IMR-90 (cell line): ENCODE measurements around the gene LYSMD2. TPM values are rescaled to one million over a fixed set of nuclear protein-coding genes. Genes with fewer than 3 reads are reported as not detected.
A peak's percentile ranks its signal among the peaks of the same experiment; 100 is the strongest.

Experiments used
- ATAC-seq: fragments of 200-7000 bp; cut with Tn5 transposase; 2 replicates; pipeline ENCODE4 v1.9.1; 2020; ENCODE audit warnings: low read depth, mild to moderate bottlenecking, moderate library complexity
- BruUV-seq: library from RNA; stranded (reverse); fragments of 400-500 nt; replicated peaks from 2 replicates; lab custom pipeline; 2021; lab: Mats Ljungman, UMichigan
- CTCF ChIA-PET: fragments of 300-600 bp; formaldehyde crosslinking; extraction: SDS; loops from one replicate; lab custom pipeline; 2021; ENCODE audit warnings: antibody characterized with exemption; lab: Yijun Ruan, JAX
- POLR2A ChIA-PET: fragments of 300-600 bp; sonication (Branson Sonifier 250); formaldehyde crosslinking; loops from one replicate; lab custom pipeline; 2022; ENCODE audit warnings: antibody characterized with exemption; ENCODE audit not compliant: unreplicated experiment; lab: Charles Lee
- DNase-seq: peaks from one replicate; pipeline ENCODE4 v3.0.0; 2013
- H2AFZ ChIP-seq: replicated peaks from 2 replicates; pipeline ENCODE3; 2013; ENCODE audit warnings: low read length, mild to moderate bottlenecking; ENCODE audit not compliant: poor library complexity
- H2AK5ac ChIP-seq: 2 replicates; pipeline ENCODE4 v1.6.1; 2013; ENCODE audit warnings: low read depth, low read length, inconsistent platforms
- H2AK9ac ChIP-seq: replicated peaks from 2 replicates; pipeline ENCODE3; 2013; ENCODE audit warnings: mild to moderate bottlenecking, low read depth, low read length, moderate library complexity; ENCODE audit not compliant: poor library complexity
- H2BK120ac ChIP-seq: 2 replicates; pipeline ENCODE4 v1.6.1; 2013; ENCODE audit warnings: low read depth, low read length, inconsistent platforms
- H2BK15ac ChIP-seq: 3 replicates; pipeline ENCODE4 v1.6.1; 2013; ENCODE audit warnings: low read depth, low read length, inconsistent platforms
- H2BK20ac ChIP-seq: 2 replicates; pipeline ENCODE4 v1.6.1; 2013; ENCODE audit warnings: low read depth, mild to moderate bottlenecking, inconsistent platforms, low read length, moderate library complexity
- H2BK5ac ChIP-seq: 2 replicates; pipeline ENCODE4 v1.6.1; 2013; ENCODE audit warnings: mild to moderate bottlenecking, low read depth, low read length, inconsistent platforms; ENCODE audit not compliant: poor library complexity, severe bottlenecking
- H3K14ac ChIP-seq: replicated peaks from 2 replicates; pipeline ENCODE4 v1.6.1; 2013; ENCODE audit warnings: low read depth, low read length, inconsistent platforms
- H3K18ac ChIP-seq: 2 replicates; pipeline ENCODE4 v1.6.1; 2013; ENCODE audit warnings: low read depth, low read length, control low read depth
- H3K23ac ChIP-seq: 2 replicates; pipeline ENCODE4 v1.6.1; 2013; ENCODE audit warnings: low read depth, low read length, inconsistent platforms
- H3K27ac ChIP-seq: 2 replicates; pipeline ENCODE4 v1.5.1; 2013; ENCODE audit warnings: mild to moderate bottlenecking, control low read depth, low read length; ENCODE audit not compliant: insufficient read depth
- H3K27me3 ChIP-seq: 2 replicates; pipeline ENCODE4 v1.6.1; 2013; ENCODE audit warnings: low read length; ENCODE audit not compliant: control insufficient read depth, insufficient read depth
- H3K36me3 ChIP-seq: 2 replicates; pipeline ENCODE4 v1.6.1; 2013; ENCODE audit warnings: low read length, mixed read lengths; ENCODE audit not compliant: control insufficient read depth, insufficient read depth
- H3K4ac ChIP-seq: 2 replicates; pipeline ENCODE4 v1.6.1; 2013; ENCODE audit warnings: low read depth, low read length, inconsistent platforms
- H3K4me1 ChIP-seq: 2 replicates; pipeline ENCODE4 v1.6.1; 2013; ENCODE audit warnings: low read length, mixed read lengths; ENCODE audit not compliant: control insufficient read depth, insufficient read depth
- H3K4me2 ChIP-seq: 2 replicates; pipeline ENCODE4 v1.6.1; 2013; ENCODE audit warnings: low read depth, mild to moderate bottlenecking, control low read depth, low read length, moderate library complexity
- H3K4me3 ChIP-seq: 2 replicates; pipeline ENCODE4 v1.5.1; 2013; ENCODE audit warnings: low read depth, mild to moderate bottlenecking, control low read depth, low read length, moderate library complexity; ENCODE audit not compliant: insufficient read depth
- H3K56ac ChIP-seq: 2 replicates; pipeline ENCODE4 v1.6.1; 2013; ENCODE audit warnings: low read length, inconsistent platforms; ENCODE audit not compliant: insufficient read depth; ENCODE audit errors: extremely low read depth
- H3K79me1 ChIP-seq, 2 experiments: 2 replicates each; pipeline ENCODE4 v1.6.1; 2013; ENCODE audit warnings: low read length in 2 of 2, inconsistent platforms in 1 of 2, low read depth in 1 of 2
- H3K9ac ChIP-seq: 2 replicates; pipeline ENCODE4 v1.6.1; 2013; ENCODE audit warnings: low read depth, low read length, control low read depth
- H3K9me1 ChIP-seq: 2 replicates; pipeline ENCODE4 v1.6.1; 2013; ENCODE audit warnings: low read length, inconsistent platforms; ENCODE audit not compliant: insufficient read depth
- H3K9me3 ChIP-seq: 2 replicates; pipeline ENCODE4 v1.6.1; 2013; ENCODE audit warnings: low read length; ENCODE audit not compliant: control insufficient read depth, insufficient read depth
- H4K20me1 ChIP-seq: 2 replicates; pipeline ENCODE4 v1.6.1; 2013; ENCODE audit warnings: low read length, inconsistent platforms; ENCODE audit not compliant: insufficient read depth
- H4K5ac ChIP-seq: 2 replicates; pipeline ENCODE4 v1.6.1; 2013; ENCODE audit warnings: mild to moderate bottlenecking, low read depth, low read length, control low read depth
- H4K8ac ChIP-seq, 2 experiments: 2 replicates each; pipeline ENCODE4 v1.6.1; 2013; ENCODE audit warnings: low read depth in 2 of 2, low read length in 2 of 2, control low read depth in 1 of 2, inconsistent platforms in 1 of 2
- H4K91ac ChIP-seq: 2 replicates; pipeline ENCODE4 v1.6.1; 2013; ENCODE audit warnings: low read depth, low read length, inconsistent platforms; ENCODE audit not compliant: insufficient read depth
- MAFK ChIP-seq: IDR thresholded peaks from 2 replicates; pipeline ENCODE4 v1.6.1; 2012; ENCODE audit warnings: low read depth, low read length, improper control_type of control experiment
- RFX5 ChIP-seq: IDR thresholded peaks from 2 replicates; pipeline ENCODE4 v1.8.0; 2012; ENCODE audit warnings: low read depth, mild to moderate bottlenecking, low read length, moderate library complexity
- WGBS, 2 experiments: methylation state at CpG; one replicate each; pipeline versions ENCODE4 v1.1.5 to v1.1.7; 2013; ENCODE audit warnings: missing lambda C conversion rate in 2 of 2; ENCODE audit not compliant: insufficient read length in 1 of 2; ENCODE audit errors: extremely low coverage in 2 of 2; 5-methylcytosine and 5-hydroxymethylcytosine counted together
- dilution Hi-C: fragments of 300-500 bp; cut with HindIII; formaldehyde crosslinking; loops from one replicate; pipeline ENCODE4 v1.14.3; 2018; ENCODE audit warnings: low sequenced_read_pairs; ENCODE audit not compliant: unreplicated experiment
- in situ Hi-C: fragments of 300-500 bp; cut with MboI; formaldehyde crosslinking; loops from 3 replicates; pipeline ENCODE4 v1.14.3; 2019; ENCODE audit warnings: low sequenced_read_pairs, inconsistent platforms, mixed read lengths
- intact Hi-C: fragments of 100-400 bp; cut with micrococcal nuclease; formaldehyde crosslinking; loops from 2 replicates; pipeline ENCODE4 v1.10.0; 2022
- polyA plus RNA-seq, 3 experiments: library from polyadenylated mRNA; depleted of rRNA; stranded (reverse); fragments of >200 nt; gene quantifications; 2 replicates each; pipeline ENCODE4 v1.2.3, GENCODE V29; 2012; ENCODE audit warnings: low replicate concordance in 1 of 3
- total RNA-seq: library from RNA; depleted of rRNA; stranded (reverse); fragments of >200 nt; gene quantifications from 2 replicates; pipeline ENCODE4 v1.2.3, GENCODE V29; 2012

Gene LYSMD2
- total and polyA plus RNA-seq, 2 of the 4 experiments (the other 2 are of a cell fraction) = 5.9 to 6.0 TPM

DNA sequence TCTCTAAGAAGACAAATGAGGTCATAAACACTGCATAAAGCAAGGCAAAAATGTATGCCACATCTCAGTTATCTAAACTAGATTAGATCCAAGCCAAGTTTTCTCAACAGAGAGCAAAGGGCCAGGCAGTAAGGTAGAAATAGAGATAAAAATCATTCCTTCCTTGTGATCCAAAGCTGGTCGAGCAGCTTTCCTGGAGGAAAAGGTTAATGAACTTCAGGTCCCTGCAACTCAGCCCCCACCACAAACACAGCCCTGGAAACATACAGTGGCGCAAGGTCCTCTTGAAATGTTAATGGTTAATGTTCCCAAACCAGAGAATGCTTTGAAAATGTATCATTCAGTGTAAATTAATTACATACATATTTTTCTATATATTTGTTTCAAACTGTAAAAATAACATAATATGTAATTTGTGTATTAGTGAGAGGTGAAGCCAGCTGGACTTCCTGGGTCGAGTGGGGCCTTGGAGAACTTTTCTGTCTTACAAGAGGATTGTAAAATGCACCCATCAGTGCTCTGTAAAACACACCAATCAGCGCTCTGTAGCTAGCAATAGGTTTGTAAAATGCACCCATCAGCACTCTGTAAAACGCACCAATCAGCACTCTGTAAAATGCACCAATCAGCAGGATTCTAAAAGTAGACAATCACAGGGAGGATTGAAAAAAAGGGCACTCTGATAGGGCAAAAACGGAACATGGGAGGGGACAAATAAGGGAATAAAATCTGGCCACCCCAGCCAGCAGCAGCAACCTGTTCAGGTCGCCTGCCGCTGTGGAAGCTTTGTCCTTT lies 17.1 kb downstream of the LYSMD2 start:
- Histone ChIP-seq H4K91ac (no peak overlapping the region), H2AFZ (no peak overlapping the region), H3K14ac (no peak overlapping the region), H3K9ac (no peak overlapping the region), H2BK15ac (no peak overlapping the region), H3K4me1 (peaks cover 1% of the 10 kb centered on the region), H3K4me2 (no peak overlapping the region), H3K4me3 (no peak overlapping the region), H2BK120ac (no peak overlapping the region), H3K56ac (no peak overlapping the region), H3K79me1 (0 out of 4 replicates have a peak, but pooled peaks cover 0 to 3% of the 10 kb centered on the region in 2 experiments), H3K36me3 (no peaks in the 10 kb centered on the region), H4K8ac (no peak overlapping the region), H3K23ac (no peak overlapping the region), H3K27me3 (no peaks in the 10 kb centered on the region), H4K20me1 (no peaks in the 10 kb centered on the region), H3K27ac (no peak overlapping the region), H2BK20ac (no peak overlapping the region), H2AK9ac (no peak overlapping the region), H2BK5ac (no peak overlapping the region), H3K9me3 (no peaks in the 10 kb centered on the region), H3K9me1 (no peaks in the 10 kb centered on the region; the same call in 1 of the 2 replicates), H2AK5ac (no peak overlapping the region), H3K18ac (no peak overlapping the region), H3K4ac (no peak overlapping the region), H4K5ac (no peak overlapping the region)
- in situ Hi-C loops (no loop called here), dilution Hi-C loops (no loop called here), intact Hi-C loops (no loop called here)
- BruUV-seq = no TSS peak
- 78% methylated on average over 2 of the region's 8 CpGs; no CpG with 5 or more reads in 1 of the 2 experiments for WGBS, 2 experiments
- ChIA-PET CTCF (interaction anchor here (1.1 kb wide), 1 partner anchor 56 kb away, joined by 4 read pairs; no protein-coding TSS in a partner anchor), POLR2A (no interaction called here)
- TF ChIP-seq MAFK (peak; percentile 67), RFX5 (no peak)
- ATAC-seq = no peak
- no peak for DNase-seq
